PFSK-1 (cell line): ENCODE results near the gene CFAP97D2.

Experiments
- FOXP2 ChIP-seq: optimal IDR thresholded peaks from 2 replicates; pipeline ENCODE3; 2011; ENCODE audit warnings: borderline replicate concordance, control low read depth, inconsistent platforms; ENCODE audit not compliant: insufficient read depth; ENCODE audit errors: extremely low read length, extremely low read depth
- POLR2AphosphoS5 ChIP-seq: IDR thresholded peaks from 2 replicates; pipeline ENCODE4 v1.6.1; 2012; ENCODE audit warnings: low read depth, mild to moderate bottlenecking, control low read depth, low read length, moderate library complexity
- SIN3A ChIP-seq: IDR thresholded peaks from 2 replicates; pipeline ENCODE4 v1.6.1; 2012; ENCODE audit warnings: mild to moderate bottlenecking, low read length, moderate library complexity, borderline replicate concordance; ENCODE audit not compliant: insufficient read depth
- TAF1 ChIP-seq: IDR thresholded peaks from 2 replicates; pipeline ENCODE4 v1.6.1; 2012; ENCODE audit warnings: low read length, control low read depth, borderline replicate concordance; ENCODE audit not compliant: insufficient read depth
- TF ChIP-seq, protein P1 (sequence below), 2 experiments: IDR thresholded peaks; 2 replicates each; pipeline versions ENCODE4 v1.6.1 to v1.8.0; 2011 to 2012; ENCODE audit warnings: low read depth in 2 of 2, low read length in 2 of 2, control low read depth in 1 of 2, inconsistent platforms in 1 of 2, mild to moderate bottlenecking in 1 of 2, moderate library complexity in 1 of 2; ENCODE audit not compliant: insufficient read depth in 1 of 2

The CFAP97D2 gene

DNA sequence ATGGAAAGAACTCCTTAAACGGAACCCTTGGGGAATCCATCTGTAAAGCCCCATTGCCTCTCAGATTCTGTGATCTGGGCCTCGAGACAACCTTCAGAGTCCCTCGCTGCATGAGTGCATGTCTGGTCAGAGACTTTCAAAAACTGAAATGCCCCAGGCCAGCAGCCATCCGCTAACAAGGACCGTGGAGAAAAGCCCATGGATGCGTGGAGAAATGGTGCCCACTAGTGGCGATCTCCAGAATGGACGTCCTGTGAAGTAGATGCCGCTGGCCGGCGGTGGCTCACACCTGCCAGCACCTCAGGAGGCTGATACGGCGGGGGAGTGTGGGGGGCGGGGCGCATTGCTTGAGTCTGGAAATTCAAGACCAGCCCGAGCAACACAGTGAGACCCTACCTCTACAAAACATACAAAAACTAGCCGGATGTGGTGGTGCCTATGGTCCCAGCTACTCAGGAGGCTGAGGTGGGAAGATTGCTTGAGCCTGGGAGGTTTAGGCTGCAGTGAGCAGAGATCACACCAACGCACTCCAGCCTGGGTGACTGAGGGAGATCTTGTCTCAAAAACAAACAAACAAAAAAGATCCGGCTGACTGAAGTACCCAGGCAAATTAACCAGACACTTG is 47.8 kb downstream of the CFAP97D2 start:
- TF ChIP-seq, protein P1, sequence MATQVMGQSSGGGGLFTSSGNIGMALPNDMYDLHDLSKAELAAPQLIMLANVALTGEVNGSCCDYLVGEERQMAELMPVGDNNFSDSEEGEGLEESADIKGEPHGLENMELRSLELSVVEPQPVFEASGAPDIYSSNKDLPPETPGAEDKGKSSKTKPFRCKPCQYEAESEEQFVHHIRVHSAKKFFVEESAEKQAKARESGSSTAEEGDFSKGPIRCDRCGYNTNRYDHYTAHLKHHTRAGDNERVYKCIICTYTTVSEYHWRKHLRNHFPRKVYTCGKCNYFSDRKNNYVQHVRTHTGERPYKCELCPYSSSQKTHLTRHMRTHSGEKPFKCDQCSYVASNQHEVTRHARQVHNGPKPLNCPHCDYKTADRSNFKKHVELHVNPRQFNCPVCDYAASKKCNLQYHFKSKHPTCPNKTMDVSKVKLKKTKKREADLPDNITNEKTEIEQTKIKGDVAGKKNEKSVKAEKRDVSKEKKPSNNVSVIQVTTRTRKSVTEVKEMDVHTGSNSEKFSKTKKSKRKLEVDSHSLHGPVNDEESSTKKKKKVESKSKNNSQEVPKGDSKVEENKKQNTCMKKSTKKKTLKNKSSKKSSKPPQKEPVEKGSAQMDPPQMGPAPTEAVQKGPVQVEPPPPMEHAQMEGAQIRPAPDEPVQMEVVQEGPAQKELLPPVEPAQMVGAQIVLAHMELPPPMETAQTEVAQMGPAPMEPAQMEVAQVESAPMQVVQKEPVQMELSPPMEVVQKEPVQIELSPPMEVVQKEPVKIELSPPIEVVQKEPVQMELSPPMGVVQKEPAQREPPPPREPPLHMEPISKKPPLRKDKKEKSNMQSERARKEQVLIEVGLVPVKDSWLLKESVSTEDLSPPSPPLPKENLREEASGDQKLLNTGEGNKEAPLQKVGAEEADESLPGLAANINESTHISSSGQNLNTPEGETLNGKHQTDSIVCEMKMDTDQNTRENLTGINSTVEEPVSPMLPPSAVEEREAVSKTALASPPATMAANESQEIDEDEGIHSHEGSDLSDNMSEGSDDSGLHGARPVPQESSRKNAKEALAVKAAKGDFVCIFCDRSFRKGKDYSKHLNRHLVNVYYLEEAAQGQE (IDR thresholded peaks at IDR 0.05; ENCODE audit: insufficient read depth in 1 of 2, low read depth in 2 of 2, low read length in 2 of 2) = no peak
- TF ChIP-seq SIN3A = no peak
- no peak for TF ChIP-seq POLR2AphosphoS5
- no peak for TF ChIP-seq FOXP2
- TF ChIP-seq TAF1 = no peak

DNA sequence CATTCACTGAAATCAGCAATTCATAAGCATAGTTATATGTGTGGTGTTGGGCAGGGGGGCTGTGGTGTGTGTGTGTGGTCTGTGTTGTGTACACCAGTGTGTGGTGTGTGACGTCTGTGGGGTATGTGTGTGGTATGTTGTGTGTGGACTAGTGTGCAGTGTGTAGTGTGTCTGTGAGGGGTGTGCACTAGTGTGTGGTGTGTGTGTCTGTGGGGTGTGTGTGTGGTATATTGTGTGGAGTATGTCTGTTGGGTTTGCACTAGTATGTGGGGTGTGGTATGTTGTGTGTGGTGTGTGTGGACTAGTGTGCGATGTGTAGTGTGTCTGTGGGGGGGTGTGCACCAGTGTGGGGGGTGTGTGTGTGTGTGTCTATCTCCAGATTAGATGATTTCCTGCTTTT is 48.5 kb downstream of the CFAP97D2 start:
- TF ChIP-seq FOXP2 (no peak), TAF1 (no peak), SIN3A (no peak), POLR2AphosphoS5 (no peak)

GRCh38 chr13:114228176-114228575 is 49.1 kb downstream of the CFAP97D2 start:
- TF ChIP-seq FOXP2 (no peak), TAF1 (no peak), POLR2AphosphoS5 (no peak), SIN3A (no peak)
- TF ChIP-seq, protein P1 (IDR thresholded peaks at IDR 0.05; ENCODE audit: insufficient read depth in 1 of 2, low read depth in 2 of 2, low read length in 2 of 2) = no peak

DNA sequence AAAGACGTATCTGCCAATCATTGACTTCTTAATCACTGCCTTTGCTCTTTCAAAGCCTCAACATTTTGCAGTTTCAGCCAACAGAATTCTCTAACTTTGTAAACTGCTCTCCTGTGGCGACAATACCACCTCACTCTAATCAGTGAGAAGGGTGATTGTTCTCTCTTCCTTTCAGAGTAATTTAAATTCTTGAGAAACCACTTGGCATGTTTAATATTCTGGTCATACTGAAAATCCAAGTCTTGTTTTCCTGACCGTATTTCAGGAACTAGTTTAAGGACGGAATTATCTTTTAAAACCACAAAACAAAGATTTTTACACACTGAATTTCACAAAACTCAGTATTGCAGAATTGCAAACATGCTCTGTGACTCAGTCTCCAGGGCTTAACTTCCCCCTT is 50.4 kb downstream of the CFAP97D2 start:
- TF ChIP-seq, protein P1 (IDR thresholded peaks at IDR 0.05; ENCODE audit: insufficient read depth in 1 of 2, low read depth in 2 of 2, low read length in 2 of 2) = no peak
- TF ChIP-seq TAF1 (no peak), SIN3A (no peak), FOXP2 (no peak), POLR2AphosphoS5 (no peak)

- TF ChIP-seq, protein P1 (IDR thresholded peaks at IDR 0.05; ENCODE audit: insufficient read depth in 1 of 2, low read depth in 2 of 2, low read length in 2 of 2) = no peak
- TF ChIP-seq FOXP2 (no peak), SIN3A (no peak), POLR2AphosphoS5 (no peak), TAF1 (no peak)
These were observed 51.1 kb downstream of the CFAP97D2 start for GRCh38 chr13:114230117-114230516.
